Measurements from ENCODE around the gene F13A1.

GRCh38 chr6:6317386-6317785 is 3.1 kb downstream of the F13A1 start:
- no peak for TF ChIP-seq CTCF (IDR thresholded peaks at IDR 0.05)
- no peak for TF ChIP-seq POLR2A (IDR thresholded peaks at IDR 0.05)

All from uterus (tissue), 2 donors.